Osteoblast (primary cell): ENCODE results near the gene TLK2. TPM values are rescaled to one million over a fixed set of nuclear protein-coding genes. Genes with fewer than 3 reads are reported as not detected.
"Not testable (repeated sequence)": the region's sequence is repeated elsewhere in the genome, so short reads cannot be mapped to it uniquely, and the experiment has no call there.

Source experiments
- DNase-seq: peaks from one replicate; pipeline ENCODE4 v3.0.0; 2011; ENCODE audit warnings: low spot score, mixed read lengths; ENCODE audit not compliant: insufficient read length; ENCODE audit errors: missing footprints
- H2AFZ ChIP-seq: 2 replicates; pipeline ENCODE4 v1.6.0; 2011; ENCODE audit warnings: mild to moderate bottlenecking, low read length
- H3K27ac ChIP-seq: 2 replicates; pipeline ENCODE4 v1.5.1; 2011; ENCODE audit warnings: mild to moderate bottlenecking, low read depth, low read length, moderate library complexity
- H3K27me3 ChIP-seq: 2 replicates; pipeline ENCODE4 v1.6.0; 2012; ENCODE audit warnings: mild to moderate bottlenecking, control low read depth, inconsistent platforms, low read length, moderate library complexity; ENCODE audit not compliant: insufficient read depth
- H3K36me3 ChIP-seq: 2 replicates; pipeline ENCODE4 v1.5.1; 2011; ENCODE audit warnings: mild to moderate bottlenecking, low read length, control low read depth, moderate library complexity; ENCODE audit not compliant: insufficient read depth
- H3K4me1 ChIP-seq: 2 replicates; pipeline ENCODE4 v1.5.1; 2011; ENCODE audit warnings: mild to moderate bottlenecking, low read length, control low read depth, moderate library complexity; ENCODE audit not compliant: insufficient read depth
- H3K4me2 ChIP-seq: 2 replicates; pipeline ENCODE4 v1.6.0; 2011; ENCODE audit warnings: mild to moderate bottlenecking, low read length; ENCODE audit not compliant: insufficient read depth
- H3K4me3 ChIP-seq: fragments of 200-600 bp; sonication (generic); 3 replicates; pipeline ENCODE4 v1.5.1; 2012; ENCODE audit warnings: mild to moderate bottlenecking, low read length, inconsistent platforms; ENCODE audit not compliant: insufficient read depth
- H3K79me2 ChIP-seq: 2 replicates; pipeline ENCODE4 v1.6.0; 2012; ENCODE audit warnings: mild to moderate bottlenecking, low read length, control low read depth, inconsistent platforms; ENCODE audit not compliant: insufficient read depth
- H3K9me3 ChIP-seq: 2 replicates; pipeline ENCODE4 v1.5.1; 2011; ENCODE audit warnings: low read depth, low read length, control low read depth
- H4K20me1 ChIP-seq: 2 replicates; pipeline ENCODE4 v1.6.0; 2012; ENCODE audit warnings: mild to moderate bottlenecking, low read length, control low read depth; ENCODE audit not compliant: insufficient read depth
- CTCF ChIP-seq: IDR thresholded peaks from 2 replicates; pipeline ENCODE4 v1.5.1; 2011; ENCODE audit warnings: mild to moderate bottlenecking, low read depth, low read length, moderate library complexity; ENCODE audit errors: extremely low read depth
- total RNA-seq: library from RNA; depleted of rRNA; stranded (reverse); fragments of >200 nt; gene quantifications from 2 replicates; pipeline ENCODE4 v1.2.3, GENCODE V29; 2012

The TLK2 gene
- total RNA-seq, result 51.3 and 52.8 TPM in 2 replicates

GRCh38 chr17:62478424-62478879, at the start of gene TLK2:
Gene TLK2, plus strand, starts transcription at chr17:62478825. Its CDS starts 2,301 bp downstream, at chr17:62481126.
- H3K4me3 ChIP-seq, result peak within 1 kb of the TSS; percentile 82
- no peaks in the 10 kb centered on the region for H3K27me3 ChIP-seq
- no peak within 1 kb of the TSS for H2AFZ ChIP-seq
- peaks cover 42% of the 10 kb centered on the region for H3K79me2 ChIP-seq
- TF ChIP-seq CTCF, result no peak
- H4K20me1 ChIP-seq, result peaks cover 3% of the 10 kb centered on the region
- H3K4me1 ChIP-seq, result peaks cover 8% of the 10 kb centered on the region
- peak within 1 kb of the TSS; percentile 86 for H3K4me2 ChIP-seq
- peak within 1 kb of the TSS; percentile 80 for H3K27ac ChIP-seq
- peak; percentile 99 for DNase-seq
- peaks cover 4% of the 10 kb centered on the region for H3K36me3 ChIP-seq
- no peaks in the 10 kb centered on the region for H3K9me3 ChIP-seq

GRCh38 chr17:62435251-62435650, 43.4 kb upstream of the TLK2 start:
- not testable (repeated sequence) for H3K27ac ChIP-seq, H3K4me2 ChIP-seq, H4K20me1 ChIP-seq, H3K79me2 ChIP-seq, H3K9me3 ChIP-seq, H3K36me3 ChIP-seq, DNase-seq, H2AFZ ChIP-seq, H3K27me3 ChIP-seq, H3K4me1 ChIP-seq, H3K4me3 ChIP-seq

- H3K4me2 ChIP-seq, H3K4me1 ChIP-seq, H3K4me3 ChIP-seq, H3K9me3 ChIP-seq, H4K20me1 ChIP-seq, H3K27ac ChIP-seq, H2AFZ ChIP-seq, H3K79me2 ChIP-seq, DNase-seq, H3K27me3 ChIP-seq: not testable (repeated sequence)
- H3K36me3 ChIP-seq, result peaks cover 18% of the 10 kb centered on the region
Observed at GRCh38 chr17:62441181-62441580, 37.4 kb upstream of the TLK2 start.

GRCh38 chr17:62444063-62444462, 34.6 kb upstream of the TLK2 start:
- Histone ChIP-seq H3K27ac (no peak overlapping the region), H3K27me3 (no peaks in the 10 kb centered on the region), H2AFZ (no peak overlapping the region), H3K4me2 (no peak overlapping the region), H3K9me3 (no peaks in the 10 kb centered on the region), H3K79me2 (no peaks in the 10 kb centered on the region), H3K4me1 (no peaks in the 10 kb centered on the region), H3K4me3 (no peak overlapping the region), H4K20me1 (no peaks in the 10 kb centered on the region), H3K36me3 (peaks cover 26% of the 10 kb centered on the region)
- DNase-seq, result no peak
- TF ChIP-seq CTCF, result no peak

- DNase-seq, H3K27me3 ChIP-seq, H3K79me2 ChIP-seq, H3K4me3 ChIP-seq, H3K27ac ChIP-seq, H3K9me3 ChIP-seq, H3K4me1 ChIP-seq, H3K4me2 ChIP-seq, H4K20me1 ChIP-seq, H2AFZ ChIP-seq: not testable (repeated sequence)
- peaks cover 26% of the 10 kb centered on the region for H3K36me3 ChIP-seq
Observed at GRCh38 chr17:62445791-62446190, 32.8 kb upstream of the TLK2 start.

- DNase-seq, H3K9me3 ChIP-seq, H4K20me1 ChIP-seq, H3K36me3 ChIP-seq, H3K4me1 ChIP-seq, H3K27ac ChIP-seq, H3K27me3 ChIP-seq, H3K79me2 ChIP-seq, H3K4me2 ChIP-seq, H2AFZ ChIP-seq, H3K4me3 ChIP-seq: not testable (repeated sequence)
Observed at GRCh38 chr17:62452195-62452594, 26.4 kb upstream of the TLK2 start.

GRCh38 chr17:62453041-62453440, 25.6 kb upstream of the TLK2 start:
- H3K27me3 ChIP-seq, H3K79me2 ChIP-seq, H3K4me1 ChIP-seq, H3K36me3 ChIP-seq, H2AFZ ChIP-seq, H3K27ac ChIP-seq, DNase-seq, H3K4me3 ChIP-seq, H3K4me2 ChIP-seq, H3K9me3 ChIP-seq, H4K20me1 ChIP-seq: not testable (repeated sequence)

- H4K20me1 ChIP-seq, H3K27me3 ChIP-seq, H2AFZ ChIP-seq, H3K9me3 ChIP-seq, H3K4me2 ChIP-seq, H3K4me1 ChIP-seq, H3K79me2 ChIP-seq, H3K36me3 ChIP-seq, H3K27ac ChIP-seq, DNase-seq, H3K4me3 ChIP-seq: not testable (repeated sequence)
Observed at GRCh38 chr17:62453656-62454055, 25.0 kb upstream of the TLK2 start.
